Left lung (tissue), 10 donors: ENCODE results near the gene CFAP299. TPM values are rescaled to one million over a fixed set of nuclear protein-coding genes. Genes with fewer than 3 reads are reported as not detected.

ENCODE experiments used
- ATAC-seq: fragments of 200-7000 bp; cut with Tn5 transposase; one replicate; pipeline ENCODE4 v1.9.1; 2020; ENCODE audit warnings: moderate library complexity
- DNase-seq, 4 donors: peaks; one replicate each; pipeline ENCODE4 v3.0.0-alpha.2; 2013 to 2020
- H3K27ac ChIP-seq, 2 donors: fragments of 200-600 bp; sonication (generic) in 1 of 2; one replicate each; pipeline versions ENCODE4 v1.5.0 to v1.8.0; 2020 to 2021
- H3K27me3 ChIP-seq, 2 donors: fragments of 200-600 bp; sonication (generic) in 1 of 2; one replicate each; pipeline versions ENCODE4 v1.5.0 to v1.8.0; 2020 to 2021
- H3K36me3 ChIP-seq, 2 donors: fragments of 200-600 bp; sonication (generic) in 1 of 2; one replicate each; pipeline versions ENCODE4 v1.5.0 to v1.8.0; 2020 to 2021
- H3K4me1 ChIP-seq, 2 donors: fragments of 200-600 bp; one replicate each; pipeline ENCODE4 v1.8.0; 2021
- H3K4me3 ChIP-seq, 2 donors: fragments of 200-600 bp; sonication (generic) in 1 of 2; one replicate each; pipeline versions ENCODE4 v1.5.0 to v1.8.0; 2020 to 2021; ENCODE audit warnings: mild to moderate bottlenecking in 1 of 2
- H3K9me3 ChIP-seq, 2 donors: fragments of 200-600 bp; sonication (generic) in 1 of 2; one replicate each; pipeline versions ENCODE4 v1.5.0 to v1.8.0; 2020 to 2021
- intact Hi-C, 2 donors: fragments of 100-400 bp; cut with DNase I; formaldehyde crosslinking; loops; one replicate each; pipeline versions ENCODE4 v1.11.2 to v1.14.2; 2022
- polyA plus RNA-seq, 6 donors: library from polyadenylated mRNA; unstranded; fragments of 120-200 nt; gene quantifications; one replicate each; pipeline ENCODE4 v1.2.1, GENCODE V29; 2013; ENCODE audit not compliant: insufficient read length in 6 of 6
- total RNA-seq, 2 donors: library from RNA; stranded (reverse); fragmentation: NEBNext Ultra II Directional; extraction: Animal tissue kit (Norgen Biotek cat#: 25700); gene quantifications; one replicate each; pipeline ENCODE4 v1.2.1, GENCODE V29; 2021
- TF ChIP-seq, protein P1 (sequence below), 2 donors: fragments of 200-600 bp; sonication (generic) in 1 of 2; IDR thresholded peaks; one replicate each; pipeline versions ENCODE4 v1.5.0 to v1.8.0; 2021; ENCODE audit warnings: antibody characterized with exemption in 2 of 2
- donor health status: DM: no; HTN: yes; CAD: no.
- donor health status: DM: no; HTN: no; CAD: no.

CFAP299 gene
- total and polyA plus RNA-seq, 8 donors: 1.2 to 2.3 (median 1.6) TPM; not detected in 1

GRCh38 chr4:80814266-80814665, 478.7 kb downstream of the CFAP299 start:
- no peaks in the 10 kb centered on the region for H3K36me3 ChIP-seq
- DNase-seq (no peak), ATAC-seq (no peak)
- no peaks in the 10 kb centered on the region for H3K27me3 ChIP-seq
- TF ChIP-seq, protein P1, sequence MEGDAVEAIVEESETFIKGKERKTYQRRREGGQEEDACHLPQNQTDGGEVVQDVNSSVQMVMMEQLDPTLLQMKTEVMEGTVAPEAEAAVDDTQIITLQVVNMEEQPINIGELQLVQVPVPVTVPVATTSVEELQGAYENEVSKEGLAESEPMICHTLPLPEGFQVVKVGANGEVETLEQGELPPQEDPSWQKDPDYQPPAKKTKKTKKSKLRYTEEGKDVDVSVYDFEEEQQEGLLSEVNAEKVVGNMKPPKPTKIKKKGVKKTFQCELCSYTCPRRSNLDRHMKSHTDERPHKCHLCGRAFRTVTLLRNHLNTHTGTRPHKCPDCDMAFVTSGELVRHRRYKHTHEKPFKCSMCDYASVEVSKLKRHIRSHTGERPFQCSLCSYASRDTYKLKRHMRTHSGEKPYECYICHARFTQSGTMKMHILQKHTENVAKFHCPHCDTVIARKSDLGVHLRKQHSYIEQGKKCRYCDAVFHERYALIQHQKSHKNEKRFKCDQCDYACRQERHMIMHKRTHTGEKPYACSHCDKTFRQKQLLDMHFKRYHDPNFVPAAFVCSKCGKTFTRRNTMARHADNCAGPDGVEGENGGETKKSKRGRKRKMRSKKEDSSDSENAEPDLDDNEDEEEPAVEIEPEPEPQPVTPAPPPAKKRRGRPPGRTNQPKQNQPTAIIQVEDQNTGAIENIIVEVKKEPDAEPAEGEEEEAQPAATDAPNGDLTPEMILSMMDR (IDR thresholded peaks at IDR 0.05): no peak
- H3K27ac ChIP-seq: no peak overlapping the region
- intact Hi-C loops: no loop called here
- no peaks in the 10 kb centered on the region for H3K4me1 ChIP-seq
- no peak overlapping the region for H3K4me3 ChIP-seq
- no peaks in the 10 kb centered on the region for H3K9me3 ChIP-seq

- no peak for DNase-seq
- ATAC-seq: no peak
- Histone ChIP-seq H3K4me3 (no peak overlapping the region), H3K27me3 (no peaks in the 10 kb centered on the region), H3K4me1 (no peaks in the 10 kb centered on the region), H3K36me3 (no peaks in the 10 kb centered on the region), H3K27ac (no peak overlapping the region), H3K9me3 (peaks cover 0 to 11% of the 10 kb centered on the region in 2 donors)
- intact Hi-C loops: no loop called here
- TF ChIP-seq, protein P1 (IDR thresholded peaks at IDR 0.05): no peak
These were observed 496.1 kb downstream of the CFAP299 start for GRCh38 chr4:80831383-80832361.

DNA sequence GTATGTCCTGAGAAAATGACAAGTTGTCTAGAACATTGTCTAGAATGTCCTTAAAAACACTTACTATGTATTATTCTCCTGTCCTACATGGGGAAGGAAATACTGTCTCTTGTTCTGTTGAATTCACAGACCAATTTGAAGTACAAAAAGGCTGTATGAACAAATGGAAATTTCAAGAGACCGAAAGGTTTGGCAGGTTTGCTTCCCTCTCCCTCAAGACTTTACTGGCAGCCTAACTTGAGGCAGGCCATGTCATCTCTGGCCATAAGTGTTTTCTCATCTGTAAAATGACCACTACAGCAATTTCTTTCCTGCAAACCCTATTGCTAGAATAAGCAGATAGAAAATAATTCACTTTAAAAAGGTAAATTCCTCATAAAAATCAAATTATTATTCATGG, 503.8 kb downstream of the CFAP299 start:
- Histone ChIP-seq H3K4me1 (no peaks in the 10 kb centered on the region), H3K36me3 (no peaks in the 10 kb centered on the region), H3K27me3 (no peaks in the 10 kb centered on the region), H3K27ac (no peak overlapping the region), H3K9me3 (peaks cover 0 to 11% of the 10 kb centered on the region in 2 donors), H3K4me3 (no peak overlapping the region)
- DNase-seq (no peak), ATAC-seq (no peak)
- TF ChIP-seq, protein P1 (IDR thresholded peaks at IDR 0.05): no peak
- intact Hi-C loops: no loop called here

DNA sequence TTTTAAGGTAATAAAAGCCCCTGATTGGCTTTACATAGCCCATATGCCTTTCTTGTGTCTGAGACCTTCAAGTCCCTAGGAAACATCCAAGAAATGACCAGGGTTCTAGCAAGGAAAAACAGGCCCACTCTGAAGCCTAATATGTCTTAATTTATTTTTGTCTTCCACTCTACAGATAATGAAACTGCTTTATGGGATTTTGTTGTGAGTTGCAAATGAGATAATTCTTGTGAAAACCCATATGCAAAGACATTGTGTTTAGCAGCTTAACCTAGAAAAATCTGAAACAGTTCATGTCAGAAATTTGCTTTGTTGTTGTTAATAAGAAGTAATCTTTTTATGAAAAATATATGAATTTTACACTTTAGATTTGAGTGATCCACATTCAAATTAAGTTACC, 504.3 kb downstream of the CFAP299 start:
- TF ChIP-seq, protein P1 (IDR thresholded peaks at IDR 0.05): no peak
- H3K9me3 ChIP-seq: peaks cover 0 to 11% of the 10 kb centered on the region in 2 donors
- no peaks in the 10 kb centered on the region for H3K27me3 ChIP-seq
- DNase-seq (no peak), ATAC-seq (no peak)
- no peaks in the 10 kb centered on the region for H3K36me3 ChIP-seq
- no peak overlapping the region for H3K27ac ChIP-seq
- H3K4me1 ChIP-seq: no peaks in the 10 kb centered on the region
- H3K4me3 ChIP-seq: no peak overlapping the region
- intact Hi-C loops: no loop called here

GRCh38 chr4:80840396-80840795, 504.9 kb downstream of the CFAP299 start:
- intact Hi-C loops: no loop called here
- no peak for DNase-seq
- ATAC-seq: no peak
- H3K36me3 ChIP-seq: no peaks in the 10 kb centered on the region
- no peaks in the 10 kb centered on the region for H3K4me1 ChIP-seq
- no peak overlapping the region for H3K27ac ChIP-seq
- H3K27me3 ChIP-seq: no peaks in the 10 kb centered on the region
- H3K4me3 ChIP-seq: no peak overlapping the region
- TF ChIP-seq, protein P1 (IDR thresholded peaks at IDR 0.05): no peak
- peaks cover 0 to 14% of the 10 kb centered on the region in 2 donors for H3K9me3 ChIP-seq
